G401 (cell line): Measurements from ENCODE around the gene PEX14. TPM values are rescaled to one million over a fixed set of nuclear protein-coding genes. Genes with fewer than 3 reads are reported as not detected.

Experiments used
- DNase-seq: peaks from one replicate; pipeline ENCODE4 v3.0.0-alpha.2; 2015; ENCODE audit warnings: low spot score
- in situ Hi-C: cut with HindIII; loops from 2 replicates; pipeline ENCODE4 v1.10.0; 2016; ENCODE audit warnings: low sequenced_read_pairs, mixed read lengths
- total RNA-seq: library from RNA; depleted of rRNA; stranded (reverse); fragments of >200 nt; shearing (Covaris generic); gene quantifications from 2 replicates; pipeline ENCODE4 v1.2.3, GENCODE V29; 2014

Gene PEX14
- total RNA-seq, 1 experiment from 2014 or later = 34.7 TPM

DNA sequence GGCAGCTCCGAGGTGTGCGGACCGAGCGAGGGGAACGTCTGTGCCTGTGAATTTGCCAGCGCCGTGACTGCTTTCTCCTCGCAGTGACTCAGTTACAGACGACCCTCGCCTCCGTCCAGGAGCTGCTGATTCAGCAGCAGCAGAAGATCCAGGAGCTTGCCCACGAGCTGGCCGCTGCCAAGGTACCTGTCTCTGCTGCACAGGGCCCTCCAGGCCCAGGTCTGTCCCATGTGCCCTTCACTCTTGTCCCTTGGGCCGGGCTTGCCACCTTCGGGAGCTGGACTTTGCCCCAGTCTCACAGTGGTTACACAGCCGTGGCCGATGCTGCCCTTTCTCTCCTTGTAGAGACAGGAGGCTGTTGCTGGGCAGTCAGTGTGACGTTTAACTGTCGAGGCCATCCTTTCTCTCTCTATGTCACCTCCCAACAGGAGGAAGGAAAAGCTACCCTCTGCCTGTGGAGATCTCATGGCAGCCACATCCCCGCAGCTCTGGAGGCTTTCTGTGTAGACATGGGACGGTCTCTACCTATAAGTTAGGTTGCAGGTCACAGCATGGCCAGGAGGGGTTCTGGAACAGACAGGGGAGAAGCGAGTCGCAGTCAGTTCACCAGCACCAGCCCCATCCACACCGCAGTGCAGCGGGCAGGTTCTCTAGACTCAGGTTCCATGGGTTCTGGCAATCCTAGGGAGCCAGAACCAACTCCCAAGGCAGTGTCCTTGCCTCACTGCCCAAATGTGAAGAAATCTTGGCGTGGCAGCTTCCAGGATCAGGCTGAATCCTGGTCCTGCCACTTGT, 149.7 kb downstream of the PEX14 start:
- DNase-seq = no peak
- in situ Hi-C loops = no loop called here

DNA sequence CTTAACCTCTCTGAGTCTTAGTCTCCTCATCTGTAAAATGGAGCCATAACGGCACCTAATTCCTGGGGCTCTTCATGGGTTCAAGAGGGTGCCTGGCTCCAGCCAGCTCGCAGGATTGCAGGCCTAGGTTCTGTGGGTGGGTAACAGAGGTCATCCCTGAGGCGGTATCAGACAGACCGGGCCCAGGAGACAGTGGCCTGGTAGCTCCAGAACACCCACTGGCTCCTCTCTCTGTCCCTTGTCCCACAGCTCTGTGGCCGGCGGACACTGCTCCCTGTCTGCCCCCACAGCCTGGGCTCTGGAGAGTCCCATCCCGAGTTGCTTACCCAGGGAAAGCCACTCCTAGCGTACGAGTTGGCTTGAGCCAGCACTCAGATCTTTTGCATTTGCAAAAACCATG, 150.3 kb downstream of the PEX14 start:
- in situ Hi-C loops = no loop called here
- DNase-seq = no peak

DNA sequence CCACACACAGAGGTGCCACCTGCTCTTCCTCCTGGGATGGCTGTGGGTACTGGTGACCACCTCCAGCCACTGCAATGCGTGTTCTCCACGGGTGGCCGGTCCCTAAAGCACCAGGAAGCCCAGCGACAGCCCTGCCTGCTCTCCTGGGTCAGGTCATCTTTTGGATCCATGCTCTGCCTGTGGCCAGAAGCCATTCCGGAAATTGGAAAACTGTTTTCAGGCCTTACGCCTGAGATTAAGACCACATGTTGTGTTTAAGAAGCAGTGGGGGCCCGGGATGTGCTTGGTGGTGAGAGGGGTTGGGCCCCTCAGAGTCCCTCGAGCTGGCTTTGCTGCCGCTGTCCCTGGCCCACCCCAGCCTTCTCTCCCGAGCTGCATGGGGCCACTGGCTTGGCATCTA, 150.8 kb downstream of the PEX14 start:
- DNase-seq = no peak
- in situ Hi-C loops = no loop called here

DNA sequence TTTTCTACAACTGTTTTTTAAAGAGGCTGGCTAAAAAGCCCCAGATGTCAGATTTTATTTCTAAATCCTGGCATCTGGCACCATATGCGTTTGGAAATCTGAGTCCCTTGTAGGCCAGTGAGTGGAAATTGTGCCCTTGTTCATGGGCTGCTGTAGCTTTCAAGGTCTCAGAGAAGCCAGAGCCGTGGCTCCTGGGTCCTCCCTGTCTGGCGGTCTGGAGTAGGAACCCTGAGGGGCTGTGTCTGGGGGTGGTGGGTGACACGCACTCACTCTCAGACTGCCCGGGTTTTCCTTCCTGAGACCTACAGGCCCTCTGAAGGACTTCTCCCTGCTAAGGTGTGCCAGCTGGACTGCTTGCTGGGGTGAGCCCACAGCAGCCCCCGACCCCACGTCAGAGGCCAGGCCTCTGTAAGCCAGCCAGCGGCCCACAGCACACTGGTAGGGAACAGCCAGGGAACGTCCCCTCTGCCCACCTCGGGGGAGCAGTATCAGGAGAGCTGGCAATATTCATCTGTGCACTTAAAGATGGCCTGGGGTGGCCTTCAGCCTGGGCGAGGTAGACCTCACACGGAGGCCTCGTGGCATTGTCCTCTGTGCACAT, 151.5 kb downstream of the PEX14 start:
- in situ Hi-C loops = no loop called here
- DNase-seq = no peak

DNA sequence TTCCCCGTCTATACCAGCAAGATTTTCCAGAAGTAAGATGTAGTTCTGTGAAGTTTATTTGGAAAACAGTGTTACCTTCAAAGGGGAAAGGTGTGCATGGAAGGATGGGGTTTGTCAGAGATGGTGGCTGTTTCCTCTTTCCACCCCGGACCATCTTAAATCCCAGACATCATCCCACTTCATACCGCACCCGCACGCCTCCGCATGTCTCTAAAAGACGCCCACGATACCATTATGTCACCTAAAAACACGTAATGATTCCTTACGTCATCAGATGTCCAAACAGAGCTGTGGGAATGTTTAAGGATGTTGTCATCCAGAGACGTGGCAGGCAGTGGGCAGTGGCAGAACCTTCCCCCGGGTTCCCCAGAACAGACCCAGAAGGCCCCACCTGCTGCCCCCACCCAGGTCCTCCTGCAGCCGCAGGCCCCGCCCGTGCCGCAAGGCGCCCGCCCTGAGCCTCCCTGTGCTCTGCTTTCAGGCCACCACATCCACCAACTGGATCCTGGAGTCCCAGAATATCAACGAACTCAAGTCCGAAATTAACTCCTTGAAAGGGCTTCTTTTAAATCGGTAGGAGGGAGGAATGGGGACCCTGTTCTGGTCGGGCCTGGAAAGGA, 152.2 kb downstream of the PEX14 start:
- DNase-seq = no peak

DNA sequence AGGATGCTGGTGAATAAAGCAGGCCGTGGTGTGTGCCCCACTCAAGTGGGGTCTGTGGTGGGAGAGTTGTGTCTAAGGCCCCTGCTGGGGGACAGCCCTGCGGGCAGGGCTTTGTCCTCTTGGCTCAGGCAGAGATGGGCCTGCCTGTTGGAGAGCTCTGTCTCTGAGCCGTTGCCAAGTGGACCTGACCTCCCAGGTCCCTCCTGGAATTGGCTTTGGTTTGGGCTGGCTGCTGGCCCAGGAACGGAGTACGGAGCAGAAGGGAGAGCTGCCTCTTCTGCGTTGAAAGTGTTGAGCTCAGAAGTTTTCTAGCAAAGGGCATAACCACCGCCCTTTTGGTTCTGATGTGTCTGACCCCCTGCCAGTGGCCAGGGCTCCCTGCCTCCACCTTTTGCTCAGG, 153.9 kb downstream of the PEX14 start:
- peak; percentile 82 for DNase-seq
- in situ Hi-C loops = no loop called here

More for the DNA sequence above, 152.2 kb downstream of the PEX14 start:
- in situ Hi-C loops = no loop called here

DNA sequence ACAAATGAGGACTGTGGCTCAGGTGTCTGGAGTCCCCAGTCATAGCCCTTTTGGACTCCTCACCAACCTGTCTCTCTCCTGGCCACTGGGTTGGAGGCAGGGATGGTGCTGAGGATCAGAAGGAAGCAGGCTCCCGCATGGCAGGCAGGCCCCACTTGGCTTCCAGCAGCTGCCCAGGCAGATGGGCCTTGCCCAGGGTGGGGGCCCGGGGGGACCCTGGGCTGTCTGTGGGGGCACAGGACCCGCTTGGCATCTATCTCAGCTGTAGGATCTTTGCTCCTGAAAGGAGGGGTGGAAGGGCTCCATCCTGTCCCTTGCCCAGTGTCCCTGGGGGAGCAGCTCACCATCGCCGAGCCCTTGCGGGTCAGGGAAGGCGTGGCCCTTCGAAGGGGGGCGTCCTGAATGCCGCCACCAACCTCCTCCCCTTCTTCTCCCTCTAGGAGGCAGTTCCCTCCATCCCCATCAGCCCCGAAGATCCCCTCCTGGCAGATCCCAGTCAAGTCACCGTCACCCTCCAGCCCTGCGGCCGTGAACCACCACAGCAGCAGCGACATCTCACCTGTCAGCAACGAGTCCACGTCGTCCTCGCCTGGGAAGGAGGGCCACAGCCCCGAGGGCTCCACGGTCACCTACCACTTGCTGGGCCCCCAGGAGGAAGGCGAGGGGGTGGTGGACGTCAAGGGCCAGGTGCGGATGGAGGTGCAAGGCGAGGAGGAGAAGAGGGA, 154.5 kb downstream of the PEX14 start:
- no peak for DNase-seq
- in situ Hi-C loops = no loop called here

DNA sequence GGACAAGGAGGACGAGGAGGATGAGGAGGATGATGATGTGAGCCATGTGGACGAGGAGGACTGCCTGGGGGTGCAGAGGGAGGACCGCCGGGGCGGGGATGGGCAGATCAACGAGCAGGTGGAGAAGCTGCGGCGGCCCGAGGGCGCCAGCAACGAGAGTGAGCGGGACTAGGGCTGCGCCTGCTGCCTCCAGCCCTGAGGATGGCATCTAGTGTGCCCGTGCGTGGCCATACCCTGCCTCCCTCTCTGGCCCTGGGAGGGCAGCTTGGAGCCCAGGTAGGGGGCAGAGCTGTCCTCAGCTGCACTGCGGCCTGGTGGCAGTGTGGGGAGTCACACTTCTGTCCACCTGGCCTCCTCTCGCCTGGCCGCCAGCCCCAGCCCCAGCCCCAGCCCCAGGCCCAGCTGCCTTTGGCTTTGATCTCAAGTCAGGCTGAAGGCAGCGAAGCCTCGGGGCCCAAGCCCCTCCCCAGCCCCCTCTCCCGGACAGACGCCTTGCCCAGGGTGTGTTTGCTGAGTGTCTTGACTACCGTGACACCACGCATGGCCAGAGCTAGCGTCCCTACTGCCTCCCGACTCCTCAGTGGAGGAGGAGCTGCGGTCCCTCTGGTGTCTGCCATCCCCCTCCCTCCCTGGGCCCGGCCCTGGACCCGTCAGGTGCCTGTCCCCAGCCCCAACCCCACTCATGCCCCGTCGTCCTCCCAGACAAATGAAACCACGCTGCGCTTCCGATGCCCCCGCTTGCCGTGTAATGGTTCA, 155.2 kb downstream of the PEX14 start:
- in situ Hi-C loops = no loop called here
- no peak for DNase-seq

DNA sequence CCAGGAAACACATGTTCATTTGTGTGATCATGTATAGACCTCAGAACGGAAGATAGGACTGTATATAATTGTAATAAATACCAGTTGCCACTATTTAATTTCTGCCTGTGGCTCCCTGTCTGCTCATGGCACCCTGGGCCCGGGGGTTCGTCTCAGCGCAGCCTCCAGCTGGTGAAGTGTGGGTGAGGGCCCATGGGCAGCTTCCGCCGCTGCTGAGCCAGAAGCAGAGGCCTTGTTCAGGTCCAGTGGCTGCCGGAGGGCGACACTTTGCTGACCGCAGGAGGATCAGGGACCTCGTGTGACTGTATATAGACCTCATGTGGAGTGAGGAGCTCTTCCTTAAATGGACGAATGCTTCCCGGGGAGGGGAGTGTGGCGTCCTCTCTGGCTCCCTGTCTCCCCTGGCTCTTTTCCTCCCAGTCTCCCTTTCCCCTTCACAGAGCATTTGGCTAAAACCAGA, 155.9 kb downstream of the PEX14 start:
- in situ Hi-C loops = no loop called here
- no peak for DNase-seq

DNA sequence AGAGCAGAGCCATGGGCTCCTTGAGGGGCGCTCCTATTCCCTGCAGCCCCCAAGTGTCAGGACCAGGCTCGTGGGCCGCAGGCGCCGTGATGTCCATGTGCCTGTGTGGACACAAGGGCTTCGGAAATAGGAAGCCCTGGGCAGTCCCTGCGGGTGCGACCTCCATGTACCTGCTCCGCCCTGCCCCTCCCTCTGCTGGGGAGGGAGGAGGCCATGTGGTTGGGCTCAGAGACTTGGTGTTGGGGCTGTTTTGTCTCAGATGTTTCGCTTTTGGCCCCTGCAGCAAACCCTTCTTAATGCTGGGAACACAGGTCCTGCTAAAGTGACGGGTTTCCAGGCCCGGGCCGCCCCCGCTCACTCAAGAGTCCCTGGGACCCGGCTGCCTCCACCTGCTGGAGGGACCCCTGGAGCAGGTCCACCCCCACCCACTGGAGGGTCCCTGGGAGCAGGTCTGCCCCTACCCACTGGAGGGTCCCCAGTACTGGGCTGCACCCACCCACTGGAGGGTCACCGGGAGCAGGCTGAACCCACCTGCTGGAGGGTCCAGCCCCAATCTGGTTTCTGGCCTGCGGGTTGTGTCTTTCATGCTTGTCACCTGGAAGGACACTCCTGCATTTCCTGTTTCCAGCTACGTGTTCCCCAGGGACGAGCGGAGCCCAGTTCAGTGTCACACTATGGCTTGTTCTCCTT, 156.5 kb downstream of the PEX14 start:
- in situ Hi-C loops = no loop called here
- no peak for DNase-seq

DNA sequence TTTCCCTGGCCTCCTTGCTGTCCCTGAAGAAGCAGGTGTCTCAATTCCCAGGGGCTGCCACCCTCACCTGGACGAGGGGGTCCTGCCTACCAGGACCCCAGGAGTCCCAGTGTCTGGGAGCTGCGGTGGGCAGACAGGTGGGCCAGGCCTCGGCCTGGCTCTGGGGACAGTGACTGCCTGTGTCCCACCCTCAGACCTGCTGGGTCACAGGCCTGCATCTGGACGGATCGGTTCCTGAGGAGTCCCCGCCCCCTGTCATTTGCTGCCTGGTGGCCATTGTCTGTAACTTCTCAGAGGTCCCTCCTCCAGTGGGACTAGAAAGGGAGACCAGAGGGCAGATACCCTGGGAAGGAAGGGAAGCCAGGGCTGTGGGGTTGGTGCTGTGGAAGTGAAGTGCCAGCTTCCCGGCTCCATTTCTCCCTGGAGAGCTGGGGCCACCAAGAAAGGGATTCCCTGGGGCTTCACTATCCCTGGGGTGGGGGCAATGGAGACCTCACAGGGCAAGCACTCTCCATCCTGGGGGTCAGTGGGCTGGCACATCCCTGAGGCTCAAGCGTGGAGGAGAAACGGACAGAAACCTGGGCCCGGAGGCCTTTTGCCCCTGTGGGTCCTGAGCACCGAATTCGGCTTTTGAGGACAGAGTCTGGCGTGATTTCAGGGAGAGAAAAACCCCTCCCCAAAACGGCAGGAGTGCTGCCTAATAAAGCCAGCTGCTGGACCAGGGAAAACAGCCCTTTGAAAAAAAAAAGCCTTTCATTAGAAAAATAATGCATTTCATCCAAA, 157.3 kb downstream of the PEX14 start:
- DNase-seq = no peak

DNA sequence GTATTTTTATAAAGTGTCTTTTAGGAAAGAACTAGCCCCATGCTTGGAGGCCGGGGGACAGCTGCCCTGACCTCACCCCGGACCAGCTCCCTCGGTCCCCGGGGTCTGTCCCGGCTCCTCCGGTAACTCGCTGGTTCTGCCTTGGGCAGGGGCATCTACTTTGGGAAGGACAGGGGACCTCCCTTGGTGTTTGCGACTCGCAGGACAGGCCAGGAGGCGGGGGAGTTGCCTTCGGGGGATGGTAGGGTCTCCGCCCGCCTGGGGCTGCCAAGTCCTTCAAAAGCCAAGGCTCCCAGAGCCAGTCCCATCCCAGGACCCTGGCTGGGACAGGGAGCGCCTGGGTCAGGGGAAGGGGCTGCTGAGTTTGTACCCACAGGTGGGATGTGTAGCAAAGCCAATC, 157.9 kb downstream of the PEX14 start:
- DNase-seq = no peak
- in situ Hi-C loops = no loop called here

More for the DNA sequence above, 157.3 kb downstream of the PEX14 start:
- in situ Hi-C loops = no loop called here

DNA sequence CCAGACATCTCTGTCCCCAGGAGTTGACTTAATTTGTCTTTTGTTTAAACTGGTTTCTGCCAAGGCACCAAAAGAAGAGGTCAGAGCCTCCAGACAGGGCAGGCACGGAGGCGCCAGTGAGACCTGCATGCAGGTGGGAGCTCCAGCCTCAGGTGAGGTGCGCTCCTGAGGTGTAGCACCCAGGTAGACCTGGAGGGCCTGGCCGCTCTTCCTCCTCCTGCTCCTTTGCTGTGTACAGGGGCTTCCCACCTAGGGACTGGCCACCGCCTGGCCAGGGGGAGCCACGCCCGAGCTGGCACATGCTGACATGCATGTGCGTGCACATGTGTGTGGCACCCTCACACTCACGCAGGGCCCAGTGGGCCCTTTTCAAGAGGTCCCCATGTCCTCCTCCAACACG, 158.7 kb downstream of the PEX14 start:
- no peak for DNase-seq
- in situ Hi-C loops = no loop called here

DNA sequence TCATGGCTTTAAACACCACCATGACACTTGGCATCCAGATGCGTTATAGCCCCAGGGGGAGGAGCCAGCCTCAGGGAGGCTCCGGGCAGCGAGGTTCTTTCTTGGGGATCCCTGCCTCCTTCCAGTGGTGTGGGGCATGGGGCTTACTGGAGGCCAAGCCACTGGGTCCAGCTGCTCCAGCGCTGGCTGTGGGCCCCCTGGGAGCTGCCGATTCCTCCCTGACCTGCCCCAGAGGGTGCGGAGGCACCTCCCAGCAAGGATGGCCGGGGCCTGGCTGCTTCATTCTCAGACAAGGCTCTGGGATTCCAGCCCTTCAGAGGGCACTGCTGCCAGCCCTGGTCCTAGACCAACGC, 159.3 kb downstream of the PEX14 start:
- DNase-seq = no peak
- in situ Hi-C loops = no loop called here

DNA sequence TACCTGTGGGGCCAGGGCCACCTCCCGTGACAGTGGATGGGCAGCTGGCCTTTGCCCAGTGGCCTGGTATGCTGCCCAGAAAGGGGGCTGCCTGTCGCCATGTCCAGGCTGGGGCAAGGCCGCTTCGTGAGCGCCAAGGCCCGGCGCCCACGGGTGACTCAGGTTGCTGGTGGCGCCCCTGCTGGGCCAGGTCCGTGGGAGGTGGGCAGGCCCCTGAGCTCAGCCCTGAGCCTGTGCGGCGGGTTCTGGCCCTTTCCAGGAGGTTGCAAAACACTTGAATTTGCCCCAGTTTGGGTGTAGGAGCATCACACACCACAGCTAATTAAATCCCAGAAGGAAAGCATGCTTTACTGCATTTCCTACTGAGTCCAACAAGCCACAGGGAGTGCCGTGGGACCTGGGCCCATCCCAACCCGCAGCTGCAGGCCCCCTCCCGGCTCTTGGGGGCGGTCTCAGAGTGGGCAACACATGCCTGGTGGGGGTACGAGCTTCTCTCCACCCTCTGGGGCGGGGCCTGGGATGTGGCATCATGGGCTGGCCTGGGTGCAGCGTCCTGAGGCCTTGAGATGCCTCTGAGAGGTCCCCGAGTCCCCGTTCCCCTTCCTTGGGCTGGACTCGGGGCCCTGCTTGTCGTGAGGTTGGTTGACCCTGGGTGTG, 159.8 kb downstream of the PEX14 start:
- DNase-seq = no peak
- in situ Hi-C loops = no loop called here

DNA sequence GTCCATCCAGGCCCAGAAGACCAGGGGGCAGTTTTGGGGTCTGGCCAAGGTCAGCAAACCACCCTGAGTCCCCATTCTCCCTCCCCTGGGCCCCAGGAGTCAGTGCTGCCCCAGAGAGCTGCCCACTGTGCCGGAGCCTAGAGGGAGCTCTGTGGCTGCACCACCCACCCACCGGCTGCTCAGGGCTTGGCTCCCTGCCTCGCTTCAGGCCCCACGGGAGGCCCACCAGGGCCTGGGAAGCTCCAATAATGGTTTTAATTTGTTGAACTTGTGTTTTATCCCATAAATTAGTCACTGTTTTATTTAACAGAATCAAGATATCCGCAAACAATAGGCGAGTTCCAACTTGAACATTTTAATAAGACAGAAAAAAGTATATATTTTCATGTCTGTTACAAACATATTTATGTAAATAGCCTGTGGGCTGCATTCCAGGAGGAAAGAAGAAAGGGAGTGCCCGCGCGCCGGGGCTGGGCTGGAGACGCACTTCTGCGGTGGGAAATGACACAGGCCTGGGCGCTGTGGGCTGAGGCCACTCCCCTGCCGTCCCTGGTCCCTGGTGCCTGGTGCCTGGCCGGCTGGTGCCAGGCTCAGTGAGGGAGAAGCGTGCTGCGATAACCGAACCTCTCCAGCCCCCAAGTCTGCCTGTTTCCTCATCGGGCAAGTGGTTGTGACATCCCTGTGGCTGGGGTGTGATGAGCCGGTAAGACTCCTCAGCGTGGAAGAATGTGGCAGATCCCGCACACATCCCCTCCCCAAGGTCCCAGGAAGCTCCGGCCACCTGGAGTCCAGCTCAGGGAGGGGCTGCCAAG, 160.5 kb downstream of the PEX14 start:
- in situ Hi-C loops = no loop called here
- DNase-seq = no peak

DNA sequence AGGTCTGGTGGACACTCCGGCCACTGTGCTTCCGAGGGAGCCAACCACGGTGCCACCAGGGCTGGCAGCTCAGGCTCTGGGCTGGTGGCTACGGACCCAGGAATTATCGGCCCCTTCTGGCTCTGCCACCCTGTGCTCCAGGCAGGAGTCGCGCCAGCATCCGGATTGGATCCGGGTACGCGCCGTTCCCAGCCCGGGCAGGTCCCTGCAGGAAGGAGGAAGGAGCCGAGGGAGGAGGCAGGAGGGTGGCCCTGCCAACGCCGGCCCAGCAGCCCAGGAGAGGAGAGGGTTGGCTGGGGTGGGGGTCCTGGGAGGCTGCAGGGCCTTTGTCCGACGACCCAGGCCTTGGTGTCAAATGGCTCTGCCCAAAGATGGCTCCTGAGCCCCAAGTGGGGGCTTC, 161.2 kb downstream of the PEX14 start:
- in situ Hi-C loops = no loop called here
- DNase-seq = no peak
